AG09309 (cell line): Measurements from ENCODE around the gene JAK2.

Experiments
- DNase-seq: peaks from one replicate; pipeline ENCODE4 v3.0.0-alpha.2; 2010; ENCODE audit warnings: low read depth
- H3K4me3 ChIP-seq: 2 replicates; pipeline ENCODE4 v1.5.1; 2011; ENCODE audit warnings: mild to moderate bottlenecking, low read depth, low read length, moderate library complexity; ENCODE audit not compliant: control insufficient read depth
- CTCF ChIP-seq: IDR thresholded peaks from 2 replicates; pipeline ENCODE4 v1.5.1; 2011; ENCODE audit warnings: mild to moderate bottlenecking, low read depth, low read length, inconsistent platforms; ENCODE audit not compliant: insufficient read depth, control insufficient read depth; ENCODE audit errors: missing control alignments

Gene JAK2

GRCh38 chr9:5040730-5041389 is 55.8 kb downstream of the JAK2 start:
- TF ChIP-seq CTCF = no peak
- H3K4me3 ChIP-seq = no peak overlapping the region
- no peak for DNase-seq

GRCh38 chr9:5041390-5042115 is 56.5 kb downstream of the JAK2 start:
- H3K4me3 ChIP-seq = no peak overlapping the region
- no peak for TF ChIP-seq CTCF
- DNase-seq = no peak

GRCh38 chr9:5042661-5043178 is 57.6 kb downstream of the JAK2 start:
- no peak overlapping the region for H3K4me3 ChIP-seq
- TF ChIP-seq CTCF = no peak
- DNase-seq = no peak

- no peak for TF ChIP-seq CTCF
- DNase-seq = no peak
Measured at GRCh38 chr9:5043381-5043780, 58.3 kb downstream of the JAK2 start.

GRCh38 chr9:5044160-5044559 is 59.1 kb downstream of the JAK2 start:
- no peak overlapping the region for H3K4me3 ChIP-seq
- no peak for TF ChIP-seq CTCF
- no peak for DNase-seq

More at GRCh38 chr9:5043381-5043780, 58.3 kb downstream of the JAK2 start:
- no peak overlapping the region for H3K4me3 ChIP-seq

GRCh38 chr9:5052838-5053237 is 67.8 kb downstream of the JAK2 start:
- no peak overlapping the region for H3K4me3 ChIP-seq
- TF ChIP-seq CTCF = no peak
- no peak for DNase-seq
